Mesothelial cell of epicardium (in vitro differentiated cells): ENCODE measurements around the gene LIG3. TPM values are rescaled to one million over a fixed set of nuclear protein-coding genes. Genes with fewer than 3 reads are reported as not detected.

ENCODE experiments used
- DNase-seq, 2 experiments: peaks; one replicate each; pipeline ENCODE4 v3.0.0; 2021; ENCODE audit warnings: low spot score in 2 of 2; ENCODE audit not compliant: unreplicated experiment in 2 of 2
- H3K27ac Mint-ChIP-seq: 2 replicates; pipeline ENCODE4 v1.8.0; 2021; ENCODE audit warnings: mixed read lengths
- H3K27me3 Mint-ChIP-seq: 2 replicates; pipeline ENCODE4 v1.8.0; 2021; ENCODE audit warnings: low read depth, mixed read lengths
- H3K36me3 Mint-ChIP-seq: 2 replicates; pipeline ENCODE4 v1.8.0; 2021; ENCODE audit warnings: mixed read lengths
- H3K4me1 Mint-ChIP-seq: 2 replicates; pipeline ENCODE4 v1.8.0; 2021; ENCODE audit warnings: mixed read lengths
- H3K4me3 Mint-ChIP-seq: 2 replicates; pipeline ENCODE4 v1.8.0; 2021; ENCODE audit warnings: mild to moderate bottlenecking, moderate library complexity, mixed read lengths
- H3K9me3 Mint-ChIP-seq: 2 replicates; pipeline ENCODE4 v1.8.0; 2021; ENCODE audit warnings: mixed read lengths
- CTCF ChIP-seq: fragments of 200-600 bp; sonication (generic); IDR thresholded peaks from one replicate; pipeline ENCODE4 v1.5.0; 2021; ENCODE audit warnings: antibody characterized with exemption; ENCODE audit not compliant: unreplicated experiment
- total RNA-seq: library from RNA; stranded (reverse); gene quantifications from 3 replicates; pipeline ENCODE4 v1.2.1, GENCODE V29; 2021

Gene LIG3
- total RNA-seq, 1 donor from 2014 or later: 84.4 TPM

DNA sequence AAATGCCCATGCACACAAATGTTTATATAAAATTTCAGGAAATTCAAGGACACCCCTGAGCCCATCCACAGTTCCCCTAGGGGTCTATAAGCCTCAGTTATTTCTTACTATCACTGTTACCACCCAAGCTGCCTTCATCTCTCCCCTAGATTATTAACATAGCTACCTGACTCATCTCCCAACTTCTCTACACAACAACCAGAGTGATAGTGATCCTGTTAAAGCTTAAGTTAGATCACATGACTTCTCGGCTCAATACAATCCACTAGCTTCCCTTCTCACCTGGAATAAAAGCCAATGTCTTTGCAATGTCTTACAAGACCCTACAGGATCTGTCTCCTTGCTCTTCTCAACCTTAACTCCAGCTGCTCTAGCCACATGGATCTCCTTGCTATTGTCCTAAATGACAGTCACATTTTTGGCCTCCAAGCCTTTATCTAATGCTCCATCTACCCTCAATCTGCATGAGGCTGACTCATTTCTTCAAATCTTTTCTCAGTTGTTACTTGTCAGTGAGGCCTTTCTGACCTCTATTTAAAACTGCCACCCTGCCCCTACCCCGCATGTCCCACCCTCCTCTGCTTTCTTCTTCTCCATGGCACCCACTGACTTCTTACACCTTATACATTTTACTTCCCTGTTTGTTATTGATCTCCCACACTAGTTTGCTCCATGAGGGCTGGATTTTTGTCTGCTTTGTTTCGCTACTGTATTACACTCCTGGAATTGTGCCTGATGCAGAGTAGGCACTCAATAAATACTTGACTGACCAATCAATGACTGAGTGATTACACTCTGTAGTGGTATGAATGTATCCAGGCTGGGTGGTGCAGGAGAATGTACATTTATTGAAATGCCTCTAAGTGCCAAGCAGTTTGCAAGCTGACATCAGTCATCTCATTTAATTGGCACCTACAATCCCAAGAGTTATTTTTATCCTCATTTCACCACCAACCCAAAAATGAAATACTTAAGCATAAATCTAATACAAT, 5.2 kb upstream of the LIG3 start:
- Mint-ChIP-seq H3K4me1 (peaks cover 8% of the 10 kb centered on the region), H3K27me3 (peaks cover 2% of the 10 kb centered on the region), H3K9me3 (no peaks in the 10 kb centered on the region), H3K27ac (no peak overlapping the region), H3K4me3 (no peak overlapping the region), H3K36me3 (no peaks in the 10 kb centered on the region)
- DNase-seq: no peak
- no peak for TF ChIP-seq CTCF

- Mint-ChIP-seq H3K27me3 (peaks cover 2% of the 10 kb centered on the region), H3K4me1 (peaks cover 34% of the 10 kb centered on the region), H3K4me3 (no peak overlapping the region), H3K27ac (peak overlapping the region; percentile 99), H3K9me3 (no peaks in the 10 kb centered on the region), H3K36me3 (peaks cover 3% of the 10 kb centered on the region)
- TF ChIP-seq CTCF: no peak
- no peak for DNase-seq
These were observed 1.2 kb upstream of the LIG3 start for GRCh38 chr17:34979153-34979552.

DNA sequence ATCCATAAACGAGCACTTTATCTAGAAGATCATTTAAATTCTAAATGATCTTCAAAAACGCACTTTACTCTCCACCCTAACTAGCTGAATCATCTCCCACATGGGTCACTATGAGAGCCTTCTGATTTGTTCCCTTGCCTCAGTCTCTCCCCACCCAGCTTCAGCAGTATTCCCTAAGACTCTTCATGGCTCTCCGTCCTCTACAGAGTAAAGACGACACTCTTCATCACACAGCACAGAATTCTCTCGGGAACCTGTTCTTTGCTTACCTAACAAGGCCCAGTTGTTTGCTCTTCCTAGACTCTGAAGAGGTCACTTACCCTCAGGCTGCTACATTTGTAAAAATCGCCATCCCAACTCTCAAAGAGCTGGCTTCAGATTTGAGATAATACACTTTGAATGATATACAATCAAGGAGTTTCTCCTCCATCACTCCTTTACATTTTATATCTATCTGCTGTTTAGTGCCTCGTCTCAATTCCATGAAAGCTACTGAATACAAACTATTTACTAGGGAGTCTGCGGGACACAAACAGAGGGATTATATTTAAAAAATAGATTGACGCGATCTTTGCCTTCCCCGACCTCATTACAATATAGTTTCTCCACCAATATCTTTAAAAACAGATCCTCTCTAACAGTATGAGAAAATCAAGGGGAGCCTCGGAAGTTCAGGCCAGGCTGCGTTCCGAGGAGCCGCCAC, 511 bp upstream of the LIG3 start:
- peaks cover under 1% of the 10 kb centered on the region for H3K27me3 Mint-ChIP-seq
- peaks cover 36% of the 10 kb centered on the region for H3K4me1 Mint-ChIP-seq
- H3K9me3 Mint-ChIP-seq: no peaks in the 10 kb centered on the region
- no peak for DNase-seq
- TF ChIP-seq CTCF: no peak
- peak overlapping the region; percentile 99 for H3K27ac Mint-ChIP-seq
- H3K4me3 Mint-ChIP-seq: peak overlapping the region; percentile 88
- peaks cover 3% of the 10 kb centered on the region for H3K36me3 Mint-ChIP-seq

GRCh38 chr17:34980681-34981537, 597 bp downstream of the LIG3 start:
- Mint-ChIP-seq H3K27ac (peak overlapping the region; percentile 96), H3K27me3 (no peaks in the 10 kb centered on the region), H3K4me3 (peak overlapping the region; percentile 82), H3K9me3 (no peaks in the 10 kb centered on the region), H3K4me1 (peaks cover 36% of the 10 kb centered on the region), H3K36me3 (peaks cover 8% of the 10 kb centered on the region)
- TF ChIP-seq CTCF: no peak
- DNase-seq: peak; percentile 64 to 69

GRCh38 chr17:34981538-34982241, 1.4 kb downstream of the LIG3 start:
- peaks cover 12% of the 10 kb centered on the region for H3K36me3 Mint-ChIP-seq
- no peak for TF ChIP-seq CTCF
- no peaks in the 10 kb centered on the region for H3K27me3 Mint-ChIP-seq
- no peaks in the 10 kb centered on the region for H3K9me3 Mint-ChIP-seq
- H3K4me3 Mint-ChIP-seq: peak overlapping the region; percentile 82
- H3K27ac Mint-ChIP-seq: peak overlapping the region; percentile 96
- no peak for DNase-seq
- H3K4me1 Mint-ChIP-seq: peaks cover 36% of the 10 kb centered on the region
